NCI-H146 treated with DMSO at 0.1 percent for 48 hours (cell line): Measurements from ENCODE around the gene ZNRF4.

Experiments
- DNase-seq: peaks from one replicate; lab custom pipeline; 2025; ENCODE audit not compliant: unreplicated experiment; lab: John Stamatoyannopoulos, UW

Gene ZNRF4

DNA sequence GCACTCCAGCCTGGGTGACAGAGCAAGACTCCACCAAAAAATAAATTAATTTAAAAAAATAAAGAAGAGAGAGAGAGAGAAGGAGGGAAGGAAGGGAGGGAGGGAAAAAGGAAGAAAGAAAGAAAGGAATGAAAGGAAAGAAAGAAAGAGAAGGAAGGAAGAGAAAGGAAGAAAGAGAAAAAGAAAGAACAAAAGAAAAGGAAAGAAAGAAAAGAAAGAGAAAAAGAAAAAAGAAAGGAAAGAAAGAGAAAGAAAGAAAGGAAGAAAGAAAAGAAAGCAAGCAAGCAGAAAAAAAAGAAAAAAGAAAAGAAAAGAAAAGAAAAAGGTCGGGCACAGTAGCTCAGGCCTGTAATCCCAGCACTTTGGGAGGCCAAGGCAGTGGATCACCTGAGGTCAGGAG is 14.9 kb upstream of the ZNRF4 start:
- DNase-seq, result no peak

GRCh38 chr19:5443723-5444122 is 11.5 kb upstream of the ZNRF4 start:
- DNase-seq, result no peak

DNA sequence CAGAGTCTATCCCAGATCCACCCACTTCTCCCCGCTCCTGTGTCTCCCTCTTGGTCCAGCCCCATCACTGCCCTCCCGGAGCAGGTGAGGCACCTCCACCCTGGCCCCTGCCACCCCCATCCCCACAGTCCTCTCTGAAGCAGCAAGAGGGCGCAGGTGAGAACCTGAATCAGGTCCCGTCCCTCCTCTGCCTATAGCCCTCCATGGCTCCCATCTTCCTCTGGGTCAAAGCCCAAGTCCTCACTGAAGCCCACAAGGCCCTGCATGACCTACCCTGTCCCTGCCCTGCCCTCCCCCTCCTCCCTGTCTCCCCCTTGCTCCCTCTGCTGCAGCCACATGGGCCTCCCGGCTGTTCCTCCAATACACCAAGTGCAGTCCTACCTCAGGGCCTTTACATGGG is 10.8 kb upstream of the ZNRF4 start:
- DNase-seq, result no peak

- DNase-seq, result no peak
These were observed 10.1 kb upstream of the ZNRF4 start for GRCh38 chr19:5445071-5445470.

- DNase-seq, result no peak
These were observed 9.6 kb upstream of the ZNRF4 start for GRCh38 chr19:5445561-5446055.

GRCh38 chr19:5447700-5448311 is 7.4 kb upstream of the ZNRF4 start:
- DNase-seq, result no peak

DNA sequence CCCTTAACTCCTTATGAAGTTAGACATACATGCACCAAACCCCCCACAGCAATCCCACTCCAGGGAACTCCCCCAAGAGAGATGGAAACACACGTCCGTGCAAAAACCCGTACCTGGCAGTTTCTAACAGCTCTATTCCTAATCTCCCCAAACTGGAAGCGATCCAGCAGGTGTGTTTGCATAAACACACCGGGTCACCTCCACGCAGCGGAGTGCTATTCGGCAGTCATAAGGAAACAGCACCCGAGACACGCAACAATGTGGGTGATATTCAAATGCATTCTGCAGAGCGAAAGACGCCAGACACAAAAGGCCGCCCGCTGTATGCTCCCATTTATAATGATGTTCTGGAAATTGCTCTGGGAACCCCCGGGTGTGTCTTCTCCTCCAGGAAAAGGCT is 6.8 kb upstream of the ZNRF4 start:
- DNase-seq, result peak; percentile 1

- DNase-seq, result no peak
These were observed 4.6 kb upstream of the ZNRF4 start for GRCh38 chr19:5450482-5451126.

DNA sequence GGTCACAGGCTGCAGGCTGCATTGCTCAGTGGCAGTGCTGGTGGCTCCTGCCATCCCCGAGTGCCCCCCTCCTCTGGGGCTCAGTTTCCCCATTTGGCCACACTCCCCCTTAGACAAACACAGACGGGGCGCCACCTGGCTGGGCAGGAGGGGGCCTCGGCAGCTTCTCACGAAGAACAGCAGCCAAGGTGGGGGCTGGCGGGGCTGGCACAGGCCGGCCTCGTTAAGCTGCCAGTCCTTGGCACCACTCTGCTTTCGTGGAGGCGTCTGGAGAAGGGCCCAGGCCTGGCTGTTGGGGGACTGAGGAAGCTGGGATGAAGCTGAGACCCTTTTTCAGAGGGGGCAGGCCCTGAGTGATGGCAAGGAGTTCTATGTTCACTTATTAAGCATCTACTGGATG is 3.7 kb upstream of the ZNRF4 start:
- DNase-seq, result no peak

- DNase-seq, result no peak
These were observed 2.3 kb upstream of the ZNRF4 start for GRCh38 chr19:5452594-5453565.

DNA sequence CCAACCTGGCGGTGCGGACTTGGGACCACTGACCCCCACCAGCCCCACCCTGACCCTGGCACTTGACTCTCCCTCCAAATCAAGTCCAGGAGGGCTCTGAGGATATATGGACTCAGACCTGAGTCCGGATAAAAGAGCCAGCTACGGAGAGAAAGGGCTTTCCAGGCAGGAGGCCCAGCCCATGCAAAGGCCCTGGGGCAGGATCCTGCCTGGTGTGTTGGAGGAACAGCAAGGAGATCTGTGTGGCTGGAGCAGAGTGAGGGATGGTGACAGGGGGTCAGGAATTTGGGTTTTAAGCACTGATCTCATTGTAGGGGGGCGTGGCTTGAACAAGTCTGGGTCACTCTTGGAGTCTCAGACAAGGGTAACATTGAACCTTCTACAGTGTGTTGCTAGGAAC is 474 bp upstream of the ZNRF4 start:
- DNase-seq, result no peak

DNA sequence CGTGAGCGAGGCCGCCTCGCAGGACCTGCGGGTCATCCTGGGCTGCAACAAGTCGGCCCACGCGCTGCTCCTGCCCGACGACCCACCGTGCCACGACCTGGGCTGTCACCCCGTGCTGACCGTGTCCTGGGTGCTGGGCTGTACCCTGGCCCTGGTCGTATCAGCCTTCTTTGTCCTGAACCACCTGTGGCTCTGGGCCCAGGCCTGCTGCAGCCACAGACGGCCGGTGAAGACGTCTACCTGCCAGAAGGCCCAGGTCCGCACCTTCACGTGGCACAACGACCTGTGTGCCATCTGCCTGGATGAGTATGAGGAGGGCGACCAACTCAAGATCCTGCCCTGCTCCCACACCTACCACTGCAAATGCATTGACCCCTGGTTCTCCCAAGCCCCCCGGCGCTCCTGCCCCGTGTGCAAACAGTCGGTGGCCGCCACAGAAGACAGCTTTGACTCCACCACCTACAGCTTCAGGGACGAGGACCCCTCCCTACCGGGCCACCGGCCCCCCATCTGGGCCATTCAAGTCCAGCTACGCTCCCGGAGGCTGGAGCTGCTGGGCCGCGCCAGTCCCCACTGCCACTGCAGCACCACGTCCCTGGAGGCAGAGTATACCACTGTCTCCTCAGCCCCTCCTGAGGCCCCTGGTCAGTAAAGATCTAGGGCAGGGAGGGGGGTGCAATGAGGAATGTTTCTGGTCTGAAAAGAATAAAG is 1.1 kb downstream of the ZNRF4 start:
- no peak for DNase-seq

- DNase-seq, result no peak
These were observed 1.6 kb downstream of the ZNRF4 start for GRCh38 chr19:5456841-5457200.

GRCh38 chr19:5457709-5458108 is 2.5 kb downstream of the ZNRF4 start:
- no peak for DNase-seq

DNA sequence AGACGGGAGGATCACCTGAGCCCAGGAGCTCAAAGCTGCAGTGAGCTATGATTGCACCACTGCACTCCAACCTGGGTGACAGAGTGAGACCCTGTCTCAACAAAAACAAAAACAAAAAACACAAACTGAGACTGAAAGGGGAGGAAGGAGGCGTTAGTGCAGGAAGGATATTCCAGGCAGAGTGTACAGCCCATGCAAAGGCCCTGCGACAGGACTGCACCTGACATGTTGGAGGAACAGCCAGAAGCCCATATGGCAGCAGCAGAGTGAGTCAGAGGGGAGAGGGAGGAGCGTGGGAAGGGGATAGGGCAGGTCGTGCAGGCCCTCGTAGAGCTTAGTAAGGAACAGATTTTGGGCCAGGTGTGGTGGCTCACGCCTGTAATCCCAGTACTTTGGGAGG is 3.2 kb downstream of the ZNRF4 start:
- DNase-seq, result no peak

DNA sequence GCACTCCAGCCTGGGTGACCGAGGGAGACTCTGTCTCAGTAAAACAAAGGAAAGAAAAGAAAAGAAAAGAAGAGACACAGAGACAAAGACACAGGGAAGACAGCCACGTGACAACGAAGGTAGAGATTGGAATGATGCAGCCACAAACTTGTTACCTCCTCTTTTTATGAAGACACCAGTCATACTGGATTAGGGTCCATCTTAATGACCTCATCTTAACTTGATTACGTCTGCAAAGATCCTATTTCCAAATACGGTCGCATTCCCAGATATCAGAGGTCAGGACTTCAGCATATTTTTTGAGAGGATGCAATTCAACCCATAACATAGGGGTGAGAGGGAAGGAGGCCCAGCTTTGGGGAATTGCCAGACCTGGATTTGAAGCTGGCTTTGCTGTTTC is 4.1 kb downstream of the ZNRF4 start:
- DNase-seq, result no peak

- DNase-seq, result no peak
These were observed 5.5 kb downstream of the ZNRF4 start for GRCh38 chr19:5460748-5461147.

DNA sequence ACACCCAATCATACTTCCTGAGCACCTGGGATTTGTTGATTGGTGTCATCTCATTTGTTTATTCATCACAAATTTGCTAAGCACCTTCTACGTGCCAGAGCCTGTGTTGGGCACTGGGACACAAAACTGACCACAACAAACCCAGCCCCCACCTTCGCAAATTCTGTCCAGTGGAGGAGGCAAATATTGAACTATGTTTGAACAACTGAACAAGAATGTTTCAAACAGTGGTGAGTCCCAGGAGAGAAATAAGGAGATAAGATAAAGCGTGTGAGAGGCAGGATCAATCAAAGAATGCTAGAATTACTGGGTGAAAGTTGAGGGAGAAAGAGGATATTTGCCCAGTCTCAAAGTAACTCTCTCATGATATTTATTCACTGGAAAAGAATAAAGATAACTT is 8.7 kb downstream of the ZNRF4 start:
- DNase-seq, result no peak

DNA sequence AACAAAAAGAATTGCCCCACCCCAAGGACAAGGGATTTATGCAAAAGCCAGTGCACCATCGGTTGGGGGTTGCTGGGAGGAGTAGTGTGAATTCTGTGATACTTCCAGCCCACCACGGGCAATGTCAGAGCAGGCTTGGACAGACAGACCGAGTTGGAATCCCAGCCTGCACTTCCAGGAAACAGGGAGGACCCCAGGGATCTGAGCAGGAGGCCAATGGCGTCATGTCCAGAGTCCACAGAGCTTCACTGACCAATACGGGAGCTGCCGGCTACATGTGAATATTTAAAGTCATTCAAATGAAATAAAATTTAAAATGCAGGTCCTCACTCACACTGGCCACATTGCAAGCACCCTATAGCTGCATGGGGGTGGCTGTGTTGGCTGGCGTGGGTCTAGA is 10.9 kb downstream of the ZNRF4 start:
- no peak for DNase-seq

GRCh38 chr19:5466814-5467291 is 11.6 kb downstream of the ZNRF4 start:
- DNase-seq, result no peak

DNA sequence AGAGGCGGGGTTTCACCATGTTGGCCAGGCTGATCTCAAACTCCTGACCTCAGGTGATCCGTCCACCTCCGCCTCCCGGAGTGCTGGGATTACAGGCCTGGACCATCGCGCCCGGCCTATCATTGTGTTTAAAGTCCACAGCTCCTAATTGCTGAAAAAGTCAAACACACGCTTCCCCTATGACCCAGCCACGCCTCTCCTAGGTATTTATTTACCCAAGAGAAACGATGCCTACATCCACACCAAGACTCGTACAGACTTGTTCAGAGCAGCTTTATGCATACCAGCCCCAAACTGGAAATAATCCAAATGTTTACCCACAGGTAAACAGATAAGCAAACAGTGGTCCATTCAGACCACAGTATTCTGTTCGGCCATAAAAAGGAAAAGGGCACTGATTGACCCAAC is 15.1 kb downstream of the ZNRF4 start:
- DNase-seq, result no peak
